Karpas-422 (cell line): ENCODE measurements around the gene RNF19B. TPM values are rescaled to one million over a fixed set of nuclear protein-coding genes. Genes with fewer than 3 reads are reported as not detected.
"Not testable (repeated sequence)": the region's sequence is repeated elsewhere in the genome, so short reads cannot be mapped to it uniquely, and the experiment has no call there.

Experiments used
- DNase-seq: peaks from one replicate; pipeline ENCODE4 v3.0.0-alpha.2; 2015
- H2AFZ ChIP-seq: fragments of 200-600 bp; sonication (generic); 2 replicates; pipeline ENCODE4 v1.6.1; 2014; ENCODE audit warnings: antibody characterized with exemption, low read length, mixed read lengths
- H3K27ac ChIP-seq: fragments of 200-600 bp; sonication (generic); 2 replicates; pipeline ENCODE4 v1.5.1; 2014; ENCODE audit warnings: mild to moderate bottlenecking, low read length, moderate library complexity
- H3K27me3 ChIP-seq: fragments of 200-600 bp; sonication (generic); 2 replicates; pipeline ENCODE4 v1.6.1; 2014; ENCODE audit warnings: low read length, mixed read lengths
- H3K36me3 ChIP-seq: fragments of 200-600 bp; sonication (generic); 2 replicates; pipeline ENCODE4 v1.6.1; 2014; ENCODE audit warnings: low read length, mixed read lengths; ENCODE audit not compliant: insufficient read depth
- H3K4me1 ChIP-seq: fragments of 200-600 bp; sonication (generic); 2 replicates; pipeline ENCODE4 v1.6.1; 2014; ENCODE audit warnings: mild to moderate bottlenecking, low read length, mixed read lengths
- H3K4me2 ChIP-seq: fragments of 200-600 bp; sonication (generic); 2 replicates; pipeline ENCODE4 v1.6.1; 2014; ENCODE audit warnings: low read length, low read depth, mild to moderate bottlenecking; ENCODE audit not compliant: poor library complexity, severe bottlenecking
- H3K4me3 ChIP-seq: fragments of 200-600 bp; sonication (generic); 2 replicates; pipeline ENCODE4 v1.5.1; 2014; ENCODE audit warnings: mild to moderate bottlenecking, antibody characterized with exemption, low read length, mixed read lengths
- H3K79me2 ChIP-seq: fragments of 200-600 bp; sonication (generic); 2 replicates; pipeline ENCODE4 v1.6.1; 2014; ENCODE audit warnings: mild to moderate bottlenecking, low read length, mixed read lengths
- H3K9ac ChIP-seq: fragments of 200-600 bp; sonication (generic); 2 replicates; pipeline ENCODE4 v1.6.0; 2014; ENCODE audit warnings: low read length
- H3K9me2 ChIP-seq: fragments of 200-600 bp; sonication (generic), shearing (Covaris generic); replicated peaks from 2 replicates; pipeline ENCODE4 v1.6.0; 2014; ENCODE audit warnings: mild to moderate bottlenecking, low read length, moderate library complexity; ENCODE audit not compliant: insufficient read depth
- H3K9me3 ChIP-seq: fragments of 300-700, 200-600 bp; sonication (generic); 2 replicates; pipeline ENCODE4 v1.6.1; 2014; ENCODE audit warnings: low read length, mixed read lengths
- H4K20me1 ChIP-seq: fragments of 200-600 bp; sonication (generic); 2 replicates; pipeline ENCODE4 v1.6.1; 2014; ENCODE audit warnings: mild to moderate bottlenecking, antibody characterized with exemption, low read length, low read depth; ENCODE audit not compliant: insufficient read depth
- total RNA-seq: library from RNA; depleted of rRNA; stranded (reverse); fragments of >200 nt; shearing (Covaris generic); gene quantifications from 2 replicates; pipeline ENCODE4 v1.2.3, GENCODE V29; 2014; ENCODE audit warnings: low replicate concordance

RNF19B gene
- total RNA-seq, 1 experiment from 2014 or later, result 86.1 TPM

- H3K27ac ChIP-seq, H3K27me3 ChIP-seq, H3K4me2 ChIP-seq, H3K36me3 ChIP-seq, DNase-seq, H2AFZ ChIP-seq, H3K4me1 ChIP-seq, H3K4me3 ChIP-seq, H3K79me2 ChIP-seq, H3K9me3 ChIP-seq, H4K20me1 ChIP-seq, H3K9ac ChIP-seq, H3K9me2 ChIP-seq: not testable (repeated sequence)
Measured at GRCh38 chr1:32905588-32905987, 59.0 kb downstream of the RNF19B start.

GRCh38 chr1:32904797-32905196, 59.8 kb downstream of the RNF19B start:
- Histone ChIP-seq H4K20me1 (no peaks in the 10 kb centered on the region), H3K9me3 (no peaks in the 10 kb centered on the region), H3K9me2 (no peaks in the 10 kb centered on the region), H3K4me3 (no peak overlapping the region), H2AFZ (no peak overlapping the region), H3K27ac (no peak overlapping the region), H3K4me2 (no peak overlapping the region), H3K27me3 (no peaks in the 10 kb centered on the region), H3K9ac (no peak overlapping the region), H3K36me3 (no peaks in the 10 kb centered on the region), H3K4me1 (no peaks in the 10 kb centered on the region), H3K79me2 (no peaks in the 10 kb centered on the region)
- DNase-seq, result no peak

DNA sequence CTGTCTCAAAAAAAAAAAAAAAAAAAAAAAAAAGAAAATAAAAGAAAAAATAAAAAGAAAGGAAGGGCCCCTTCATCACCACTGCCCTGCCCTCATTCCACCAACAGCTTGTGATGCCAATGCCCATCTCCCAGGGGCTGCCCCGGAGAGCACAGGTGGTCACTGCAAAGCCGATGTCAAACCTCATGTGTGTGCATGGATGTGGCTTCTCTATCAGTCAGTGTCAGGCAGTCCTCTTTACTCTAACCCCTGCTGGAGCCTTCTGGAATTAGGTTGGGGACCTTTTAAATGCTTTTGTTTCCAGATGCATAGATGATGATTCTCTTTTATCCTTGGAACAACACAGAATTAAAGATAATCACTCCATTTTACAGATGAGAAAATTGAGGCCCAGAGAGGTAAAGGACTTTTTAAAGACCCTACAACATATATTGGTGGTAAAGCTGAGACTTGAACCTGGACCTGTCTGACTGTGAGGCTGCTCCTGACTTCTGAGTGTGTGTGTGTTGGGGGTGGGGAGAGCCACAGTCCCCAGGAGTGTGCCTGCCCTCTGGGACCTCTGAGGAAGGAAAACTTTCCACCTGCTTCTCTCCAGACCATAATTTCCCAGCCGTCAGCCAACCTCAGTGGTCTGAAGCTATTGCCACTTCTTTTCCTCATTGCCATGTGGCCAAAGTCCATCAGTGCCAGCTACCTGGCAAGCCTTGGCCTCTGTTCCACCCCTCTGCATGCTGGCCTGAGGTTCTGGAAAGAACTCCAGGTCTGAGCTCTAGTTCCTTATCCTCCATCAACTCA, 60.4 kb downstream of the RNF19B start:
- H3K9ac ChIP-seq, result no peak overlapping the region
- no peaks in the 10 kb centered on the region for H4K20me1 ChIP-seq
- H3K4me2 ChIP-seq, result no peak overlapping the region
- no peaks in the 10 kb centered on the region for H3K9me3 ChIP-seq
- no peak overlapping the region for H2AFZ ChIP-seq
- no peak overlapping the region for H3K4me3 ChIP-seq
- no peaks in the 10 kb centered on the region for H3K4me1 ChIP-seq
- no peaks in the 10 kb centered on the region for H3K36me3 ChIP-seq
- no peaks in the 10 kb centered on the region for H3K79me2 ChIP-seq
- no peaks in the 10 kb centered on the region for H3K9me2 ChIP-seq
- H3K27me3 ChIP-seq, result no peaks in the 10 kb centered on the region
- H3K27ac ChIP-seq, result no peak overlapping the region
- no peak for DNase-seq

DNA sequence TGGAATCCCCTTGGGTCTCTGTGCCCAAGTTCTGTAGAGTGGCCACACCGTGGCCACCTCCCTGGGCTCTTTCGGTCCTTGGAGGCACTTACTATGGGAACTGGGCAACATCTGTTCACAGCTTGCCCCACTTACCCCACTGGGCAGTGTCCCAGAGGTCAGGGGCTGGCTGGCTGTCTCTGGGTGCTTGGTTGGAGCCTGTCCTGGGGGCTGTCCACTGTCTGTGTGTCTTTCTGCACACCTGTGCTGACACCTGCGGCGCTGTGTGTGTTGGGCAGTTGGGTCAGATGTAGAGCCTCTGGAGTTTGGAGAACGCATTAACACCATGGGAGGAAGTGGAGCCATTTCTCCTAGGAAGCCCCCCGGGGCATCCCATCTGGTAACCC, 62.1 kb downstream of the RNF19B start:
- Histone ChIP-seq H3K9me2 (no peaks in the 10 kb centered on the region), H3K27me3 (no peaks in the 10 kb centered on the region), H3K9me3 (no peaks in the 10 kb centered on the region), H2AFZ (no peak overlapping the region), H3K36me3 (no peaks in the 10 kb centered on the region), H3K9ac (no peak overlapping the region), H3K4me3 (no peak overlapping the region), H3K4me1 (no peaks in the 10 kb centered on the region), H4K20me1 (no peaks in the 10 kb centered on the region), H3K79me2 (no peaks in the 10 kb centered on the region), H3K4me2 (no peak overlapping the region), H3K27ac (no peak overlapping the region)
- no peak for DNase-seq

GRCh38 chr1:32901823-32902534, 62.6 kb downstream of the RNF19B start:
- Histone ChIP-seq H3K27me3 (no peaks in the 10 kb centered on the region), H3K36me3 (no peaks in the 10 kb centered on the region), H3K9me3 (no peaks in the 10 kb centered on the region), H3K4me3 (peak overlapping the region; percentile 10; the same call in 1 of the 2 replicates), H3K79me2 (no peaks in the 10 kb centered on the region), H3K4me2 (no peak overlapping the region), H3K9me2 (no peaks in the 10 kb centered on the region), H4K20me1 (no peaks in the 10 kb centered on the region), H3K4me1 (no peaks in the 10 kb centered on the region), H2AFZ (no peak overlapping the region), H3K9ac (no peak overlapping the region), H3K27ac (no peak overlapping the region)
- DNase-seq, result no peak

DNA sequence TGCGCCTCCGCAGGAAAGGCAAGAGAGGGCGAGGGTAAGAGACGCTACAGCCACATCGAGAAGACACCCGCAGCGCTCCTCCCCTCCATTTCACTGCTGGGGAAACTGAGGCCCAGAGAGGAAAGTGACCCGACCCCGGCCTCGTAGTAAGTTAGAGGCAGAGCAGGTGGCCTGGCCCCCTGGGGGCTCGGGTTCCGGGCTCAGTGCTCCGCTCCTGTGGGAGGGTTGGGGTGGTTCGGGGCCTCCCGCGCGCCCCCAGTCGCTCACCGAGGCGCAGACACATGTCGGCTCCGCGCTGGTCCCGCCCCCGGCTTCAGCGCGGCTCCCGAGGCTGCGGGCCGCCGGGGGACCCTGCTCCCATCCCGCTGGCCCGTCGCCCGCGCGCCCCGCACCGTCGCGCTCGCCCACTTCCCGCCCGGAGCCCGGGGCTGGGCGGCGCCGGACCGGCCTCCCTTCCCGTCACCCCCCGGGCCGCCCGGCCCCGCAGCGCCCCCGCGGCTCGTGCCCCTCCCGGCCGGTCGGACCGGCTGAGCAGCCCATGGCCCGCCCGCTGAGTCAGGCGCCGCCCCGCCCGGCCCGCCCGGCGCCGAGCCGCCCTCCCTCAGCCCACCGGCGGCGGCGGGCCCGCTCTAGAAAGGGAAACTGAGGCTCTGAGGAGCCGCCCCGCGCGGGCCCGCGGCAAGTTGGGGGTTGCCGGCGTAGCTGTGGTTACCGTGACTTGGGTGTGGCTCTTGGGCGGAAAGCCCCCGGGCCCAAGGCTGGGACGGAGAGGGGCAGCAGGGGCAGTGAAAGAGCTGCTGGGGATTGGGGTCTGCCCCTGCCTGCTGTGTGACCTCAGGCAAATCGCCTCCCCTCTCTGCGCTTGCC, 63.4 kb downstream of the RNF19B start, which contains the start of gene TMEM54:
TSS of gene TMEM54 (minus strand) at position 434 of the 867 bp plus-strand sequence. CDS start at position 283, 151 bp downstream.
- Histone ChIP-seq H3K79me2 (no peaks in the 10 kb centered on the region), H3K9me3 (no peaks in the 10 kb centered on the region), H3K4me3 (peak within 1 kb of the TSS; percentile 44; the same call in 1 of the 2 replicates), H3K9me2 (no peaks in the 10 kb centered on the region), H3K4me2 (peak within 1 kb of the TSS; percentile 38), H3K27me3 (no peaks in the 10 kb centered on the region), H3K27ac (no peak within 1 kb of the TSS), H4K20me1 (no peaks in the 10 kb centered on the region), H3K4me1 (no peaks in the 10 kb centered on the region), H3K9ac (peak within 1 kb of the TSS; percentile 30; the same call in 1 of the 2 replicates), H2AFZ (no peak within 1 kb of the TSS), H3K36me3 (no peaks in the 10 kb centered on the region)
- DNase-seq, result no peak

DNA sequence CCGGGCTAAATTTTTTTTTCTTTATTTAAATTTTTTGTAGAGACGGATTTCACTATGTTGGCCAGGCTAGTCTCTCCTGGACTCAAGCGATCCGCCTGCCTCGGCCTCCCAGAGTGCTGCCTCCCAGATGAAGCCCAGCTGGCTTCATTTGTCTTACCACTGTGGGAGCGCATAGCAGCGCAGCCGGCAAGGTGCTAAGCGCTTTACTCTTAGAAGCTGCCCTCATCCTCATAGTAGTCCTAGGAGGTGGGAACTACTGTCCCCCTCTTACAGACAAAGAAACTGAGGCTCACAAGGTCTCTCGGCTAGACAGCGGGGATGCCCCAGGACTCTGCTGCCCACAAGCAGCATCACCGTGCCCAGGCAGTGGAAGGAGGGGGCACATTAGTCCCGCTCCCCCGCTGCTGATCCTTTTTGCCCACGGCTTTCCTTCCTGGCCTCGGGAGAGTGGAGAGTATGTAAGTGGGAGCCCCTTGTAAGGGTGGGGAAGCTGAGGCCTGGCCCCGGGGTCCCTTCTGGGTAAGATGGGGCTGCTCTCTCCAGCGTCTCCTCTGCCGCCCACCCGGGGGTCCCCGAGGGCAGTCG, 64.1 kb downstream of the RNF19B start:
- H3K4me1 ChIP-seq, result no peaks in the 10 kb centered on the region
- H3K27me3 ChIP-seq, result no peaks in the 10 kb centered on the region
- no peaks in the 10 kb centered on the region for H3K36me3 ChIP-seq

More for the DNA sequence above, 64.1 kb downstream of the RNF19B start:
- Histone ChIP-seq H3K4me3 (no peak overlapping the region), H3K9me2 (no peaks in the 10 kb centered on the region), H3K4me2 (no peak overlapping the region), H3K79me2 (no peaks in the 10 kb centered on the region), H3K27ac (no peak overlapping the region), H4K20me1 (no peaks in the 10 kb centered on the region), H3K9me3 (no peaks in the 10 kb centered on the region), H3K9ac (no peak overlapping the region), H2AFZ (no peak overlapping the region)
- DNase-seq, result no peak
